Nephron (organoid): ENCODE measurements around the gene TOR2A.
A peak's percentile ranks its signal among the peaks of the same experiment; 100 is the strongest.

ENCODE experiments used
- H3K27ac Mint-ChIP-seq, 3 experiments: 2 replicates each; pipeline ENCODE4 v1.8.0; 2020; ENCODE audit warnings: mixed read lengths in 3 of 3, mild to moderate bottlenecking in 2 of 3, moderate library complexity in 1 of 3
- H3K27me3 Mint-ChIP-seq: 2 replicates; pipeline ENCODE4 v1.8.0; 2021; ENCODE audit warnings: low read depth, mild to moderate bottlenecking, moderate library complexity, mixed read lengths
- H3K36me3 Mint-ChIP-seq: 2 replicates; pipeline ENCODE4 v1.8.0; 2020; ENCODE audit warnings: low read depth, mixed read lengths
- H3K4me1 Mint-ChIP-seq: 2 replicates; pipeline ENCODE4 v1.8.0; 2020; ENCODE audit warnings: mixed read lengths
- H3K4me3 Mint-ChIP-seq, 3 experiments: 2 replicates each; pipeline ENCODE4 v1.8.0; 2020; ENCODE audit warnings: mild to moderate bottlenecking in 3 of 3, mixed read lengths in 3 of 3, moderate library complexity in 2 of 3
- H3K9me3 Mint-ChIP-seq: 2 replicates; pipeline ENCODE4 v1.8.0; 2020; ENCODE audit warnings: mixed read lengths
- TF ChIP-seq, protein P1 (sequence below), 3 experiments: fragments of 200-600 bp; sonication (generic); IDR thresholded peaks; one replicate each; pipeline ENCODE4 v1.5.0; 2021; ENCODE audit warnings: antibody characterized with exemption in 3 of 3; ENCODE audit not compliant: unreplicated experiment in 3 of 3

The TOR2A gene

GRCh38 chr9:127741831-127742434 is 6.8 kb upstream of the TOR2A start:
- H3K9me3 Mint-ChIP-seq: no peaks in the 10 kb centered on the region
- H3K4me1 Mint-ChIP-seq: no peaks in the 10 kb centered on the region
- TF ChIP-seq, protein P1, sequence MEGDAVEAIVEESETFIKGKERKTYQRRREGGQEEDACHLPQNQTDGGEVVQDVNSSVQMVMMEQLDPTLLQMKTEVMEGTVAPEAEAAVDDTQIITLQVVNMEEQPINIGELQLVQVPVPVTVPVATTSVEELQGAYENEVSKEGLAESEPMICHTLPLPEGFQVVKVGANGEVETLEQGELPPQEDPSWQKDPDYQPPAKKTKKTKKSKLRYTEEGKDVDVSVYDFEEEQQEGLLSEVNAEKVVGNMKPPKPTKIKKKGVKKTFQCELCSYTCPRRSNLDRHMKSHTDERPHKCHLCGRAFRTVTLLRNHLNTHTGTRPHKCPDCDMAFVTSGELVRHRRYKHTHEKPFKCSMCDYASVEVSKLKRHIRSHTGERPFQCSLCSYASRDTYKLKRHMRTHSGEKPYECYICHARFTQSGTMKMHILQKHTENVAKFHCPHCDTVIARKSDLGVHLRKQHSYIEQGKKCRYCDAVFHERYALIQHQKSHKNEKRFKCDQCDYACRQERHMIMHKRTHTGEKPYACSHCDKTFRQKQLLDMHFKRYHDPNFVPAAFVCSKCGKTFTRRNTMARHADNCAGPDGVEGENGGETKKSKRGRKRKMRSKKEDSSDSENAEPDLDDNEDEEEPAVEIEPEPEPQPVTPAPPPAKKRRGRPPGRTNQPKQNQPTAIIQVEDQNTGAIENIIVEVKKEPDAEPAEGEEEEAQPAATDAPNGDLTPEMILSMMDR (IDR thresholded peaks at IDR 0.05; ENCODE audit: unreplicated experiment in 3 of 3): no peak
- H3K27me3 Mint-ChIP-seq: peaks cover 10% of the 10 kb centered on the region
- peaks cover 6% of the 10 kb centered on the region for H3K36me3 Mint-ChIP-seq
- peak overlapping the region; percentile 63 to 83 (median 81) for H3K4me3 Mint-ChIP-seq
- H3K27ac Mint-ChIP-seq: peak overlapping the region in 1 of 3 experiments; percentile 77

- H3K9me3 Mint-ChIP-seq: no peaks in the 10 kb centered on the region
- H3K27ac Mint-ChIP-seq: no peak overlapping the region
- peaks cover 12% of the 10 kb centered on the region for H3K27me3 Mint-ChIP-seq
- H3K4me3 Mint-ChIP-seq: no peak overlapping the region
- H3K36me3 Mint-ChIP-seq: peaks cover 6% of the 10 kb centered on the region
- TF ChIP-seq, protein P1 (IDR thresholded peaks at IDR 0.05; ENCODE audit: unreplicated experiment in 3 of 3): no peak
- H3K4me1 Mint-ChIP-seq: no peaks in the 10 kb centered on the region
Measured at GRCh38 chr9:127739614-127740330, 4.7 kb upstream of the TOR2A start.

DNA sequence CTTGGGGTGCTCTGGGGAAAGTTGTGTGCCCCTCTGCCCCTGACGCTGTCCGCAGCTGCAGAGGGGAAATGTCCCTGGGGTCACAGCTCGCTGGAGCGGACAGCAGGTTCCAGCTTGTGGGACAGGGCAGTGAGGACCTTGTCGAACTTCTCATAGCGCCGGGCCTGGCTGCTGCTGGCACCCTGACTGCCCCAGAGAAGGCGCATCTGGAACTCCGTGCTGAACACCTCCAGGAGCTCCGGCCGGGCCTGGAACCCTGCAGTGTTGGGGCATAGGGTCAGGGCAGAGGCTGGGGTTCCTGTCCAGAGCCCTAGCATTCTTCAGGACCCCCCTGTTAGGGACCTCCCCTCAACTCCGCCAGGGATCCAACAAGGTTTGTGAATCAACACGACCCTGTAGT is 3.6 kb upstream of the TOR2A start:
- Mint-ChIP-seq H3K4me1 (no peaks in the 10 kb centered on the region), H3K27me3 (peaks cover 12% of the 10 kb centered on the region), H3K27ac (no peak overlapping the region), H3K9me3 (no peaks in the 10 kb centered on the region), H3K4me3 (no peak overlapping the region), H3K36me3 (peaks cover 6% of the 10 kb centered on the region)
- TF ChIP-seq, protein P1 (IDR thresholded peaks at IDR 0.05; ENCODE audit: unreplicated experiment in 3 of 3): no peak

GRCh38 chr9:127735530-127736185 is 564 bp upstream of the TOR2A start:
- Mint-ChIP-seq H3K27me3 (peaks cover 3% of the 10 kb centered on the region), H3K36me3 (peaks cover 6% of the 10 kb centered on the region), H3K4me1 (no peaks in the 10 kb centered on the region), H3K27ac (peak overlapping the region; percentile 64 to 88 (median 64)), H3K9me3 (no peaks in the 10 kb centered on the region), H3K4me3 (peak overlapping the region; percentile 86 to 94 (median 88))
- TF ChIP-seq, protein P1 (IDR thresholded peaks at IDR 0.05; ENCODE audit: unreplicated experiment in 3 of 3): no peak

GRCh38 chr9:127734247-127734746 is 797 bp downstream of the TOR2A start:
- TF ChIP-seq, protein P1 (IDR thresholded peaks at IDR 0.05; ENCODE audit: unreplicated experiment in 3 of 3): no peak
- Mint-ChIP-seq H3K27me3 (peaks cover 5% of the 10 kb centered on the region), H3K27ac (peak overlapping the region in 2 of 3 experiments; percentile 75 to 76), H3K9me3 (no peaks in the 10 kb centered on the region), H3K36me3 (peaks cover 6% of the 10 kb centered on the region), H3K4me1 (no peaks in the 10 kb centered on the region), H3K4me3 (peak overlapping the region; percentile 86 to 88 (median 87))
